CD4-positive, alpha-beta T cell treated with Interleukin-6 at 100 ng/mL for 8 hours (primary cell): ENCODE results near the gene MFSD2B.

Source experiments
- DNase-seq: peaks from one replicate; pipeline ENCODE4 v3.0.0-alpha.2; 2020; ENCODE audit warnings: mixed read lengths, low spot score

The MFSD2B gene

DNA sequence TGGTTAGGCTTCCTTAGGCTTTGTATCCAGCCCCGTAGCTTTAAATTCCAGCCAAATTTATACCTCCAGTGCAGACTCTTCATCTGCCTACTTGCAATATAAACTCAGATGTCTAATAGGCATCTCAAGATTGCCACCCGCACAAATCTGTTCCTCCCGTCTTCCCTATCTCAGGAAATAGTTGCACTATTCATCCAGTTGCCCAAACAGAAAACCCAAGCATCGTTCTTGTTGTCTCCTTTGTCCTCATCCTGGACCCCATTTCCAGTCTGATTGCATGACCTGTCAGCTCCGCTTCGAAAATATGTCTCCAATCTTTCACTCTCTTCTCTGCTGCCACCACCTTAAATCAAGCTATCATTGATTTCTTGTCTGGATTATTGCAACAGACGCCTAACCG lies 41.9 kb downstream of the MFSD2B start:
- DNase-seq: no peak

DNA sequence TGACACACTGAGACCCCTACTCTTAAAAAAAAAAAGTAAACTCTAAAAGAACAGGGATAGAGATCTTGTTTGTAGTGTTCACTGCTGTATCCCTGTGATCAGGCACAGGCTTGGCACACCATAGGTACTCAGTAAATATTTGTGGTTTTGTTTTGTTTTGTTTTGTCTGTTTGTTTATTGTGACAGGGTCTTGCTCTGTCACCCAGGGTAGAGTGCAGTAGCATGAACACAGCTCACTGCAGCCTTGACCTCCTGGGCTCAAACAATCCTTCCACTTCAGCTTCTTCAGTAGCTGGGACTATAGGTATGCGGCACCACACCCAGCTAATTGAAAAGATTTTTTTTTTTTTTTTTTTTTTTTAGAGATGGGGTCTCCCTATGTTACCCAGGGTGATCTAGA lies 43.1 kb downstream of the MFSD2B start:
- DNase-seq: no peak

GRCh38 chr2:24054366-24055010 lies 44.6 kb downstream of the MFSD2B start:
- no peak for DNase-seq

GRCh38 chr2:24055750-24056149 lies 45.9 kb downstream of the MFSD2B start:
- DNase-seq: no peak

DNA sequence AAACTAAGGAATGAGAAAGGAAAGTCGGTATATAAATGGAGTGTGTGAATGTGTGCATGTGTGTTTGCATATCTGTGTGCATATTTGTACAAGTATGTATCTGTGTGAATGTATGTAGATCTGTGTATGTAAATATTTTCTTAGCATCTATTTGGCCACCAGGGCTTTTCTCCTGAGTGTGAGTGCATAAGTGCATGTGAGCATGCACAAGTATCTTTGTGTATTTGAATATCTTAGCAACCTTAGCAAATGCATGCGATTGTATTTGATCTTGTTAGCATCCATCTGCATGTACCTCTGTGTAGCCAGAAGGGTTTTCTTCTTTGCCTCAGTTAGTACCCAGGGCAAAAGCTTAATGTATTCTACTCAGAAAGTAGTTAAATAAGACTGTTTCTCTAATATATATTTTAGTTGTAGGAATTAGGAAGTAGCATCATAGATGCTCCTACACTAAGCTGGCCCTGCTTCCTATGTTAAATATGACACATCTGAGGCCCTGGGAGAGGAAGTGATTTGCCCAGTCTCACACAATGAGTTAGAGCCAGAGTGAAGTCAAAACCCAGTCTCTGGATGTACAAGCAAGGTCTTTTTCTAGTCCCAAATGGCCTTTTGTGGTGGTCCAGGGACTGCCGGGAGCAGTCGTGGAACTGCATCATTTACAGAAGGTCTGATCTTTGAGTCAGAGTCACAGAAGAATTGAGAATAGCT lies 48.8 kb downstream of the MFSD2B start:
- no peak for DNase-seq

DNA sequence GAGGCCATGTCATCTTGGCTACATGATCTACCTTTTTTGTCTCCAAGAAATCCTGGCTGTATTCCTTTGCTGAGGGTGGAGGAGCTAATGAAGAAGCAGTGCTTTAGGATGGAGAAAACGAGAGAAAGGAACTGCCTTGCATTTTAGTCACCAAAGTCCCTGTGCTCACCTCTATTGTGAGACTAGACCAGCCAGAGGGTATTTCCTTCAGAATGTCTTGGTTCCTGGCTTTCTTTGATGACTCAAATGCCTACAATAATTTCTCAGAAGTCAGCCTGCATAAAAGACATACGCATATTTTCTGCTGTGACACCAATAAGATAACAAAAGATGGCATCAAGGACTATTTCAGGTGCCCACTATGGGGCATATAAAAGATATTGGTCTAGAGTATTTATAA lies 55.5 kb downstream of the MFSD2B start:
- no peak for DNase-seq

GRCh38 chr2:24072259-24072658 lies 62.4 kb downstream of the MFSD2B start:
- DNase-seq: no peak

- no peak for DNase-seq
Measured at GRCh38 chr2:24073816-24074215, 63.9 kb downstream of the MFSD2B start.

- no peak for DNase-seq
Measured at GRCh38 chr2:24075259-24075658, 65.4 kb downstream of the MFSD2B start.
